GM12864 (cell line): ENCODE data around the gene SHROOM3.

Source experiments
- DNase-seq: peaks from one replicate; pipeline ENCODE4 v3.0.0-alpha.2; 2011; ENCODE audit warnings: low read depth
- H3K4me3 ChIP-seq: 2 replicates; pipeline ENCODE4 v1.5.1; 2011; ENCODE audit warnings: mild to moderate bottlenecking, low read depth, low read length, control low read depth
- CTCF ChIP-seq: IDR thresholded peaks from 2 replicates; pipeline ENCODE4 v1.5.1; 2011; ENCODE audit warnings: low read depth, mild to moderate bottlenecking, moderate library complexity, low read length, control low read depth, inconsistent platforms; ENCODE audit errors: missing control alignments

Gene SHROOM3

GRCh38 chr4:76620723-76621468, 185.9 kb downstream of the SHROOM3 start:
- DNase-seq, result no peak
- TF ChIP-seq CTCF, result no peak
- no peak overlapping the region for H3K4me3 ChIP-seq

GRCh38 chr4:76622126-76622525, 187.1 kb downstream of the SHROOM3 start:
- no peak overlapping the region for H3K4me3 ChIP-seq
- no peak for TF ChIP-seq CTCF
- no peak for DNase-seq

GRCh38 chr4:76622717-76623116, 187.7 kb downstream of the SHROOM3 start:
- TF ChIP-seq CTCF, result no peak
- DNase-seq, result no peak
- no peak overlapping the region for H3K4me3 ChIP-seq

- no peak overlapping the region for H3K4me3 ChIP-seq
- TF ChIP-seq CTCF, result no peak
- no peak for DNase-seq
These were observed 188.4 kb downstream of the SHROOM3 start for GRCh38 chr4:76623217-76624045.

GRCh38 chr4:76624241-76624681, 189.2 kb downstream of the SHROOM3 start:
- DNase-seq, result no peak
- no peak for TF ChIP-seq CTCF

DNA sequence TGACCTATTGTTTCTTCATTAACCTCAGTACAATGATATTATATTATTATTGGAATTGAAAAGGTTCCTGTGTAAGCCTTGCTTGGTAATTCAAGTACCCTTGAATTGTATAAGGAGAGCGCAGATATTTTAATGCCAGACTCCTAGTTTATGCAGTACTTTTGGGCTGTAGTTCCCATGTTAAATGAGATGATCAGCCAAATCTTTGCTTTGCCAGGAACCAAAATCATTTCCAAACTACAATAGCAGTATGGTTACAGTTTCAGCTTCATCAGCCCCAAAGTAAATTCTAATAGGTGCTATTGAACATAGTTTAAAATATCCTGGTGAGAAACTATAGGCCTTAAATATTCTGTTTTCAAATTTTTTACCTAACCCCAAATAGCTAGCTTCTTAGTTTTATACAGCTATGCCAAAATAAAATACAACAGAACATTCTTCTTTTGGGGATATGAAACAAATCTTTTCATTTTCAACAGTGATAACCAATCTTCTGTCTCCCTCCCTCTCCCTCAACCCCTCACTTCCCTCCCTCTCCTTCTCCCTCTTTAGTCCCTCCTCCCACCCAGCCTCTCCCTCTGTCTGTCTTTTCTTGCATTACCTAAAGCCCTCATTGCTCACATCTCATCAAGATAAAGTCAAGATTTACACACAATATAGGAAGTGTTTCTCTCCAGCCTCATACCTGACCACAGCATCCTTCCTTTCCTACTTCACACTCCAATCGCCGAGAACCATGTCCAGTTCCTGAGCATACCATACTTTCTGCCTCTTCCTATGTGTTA, 190.1 kb downstream of the SHROOM3 start:
- no peak for DNase-seq
- no peak overlapping the region for H3K4me3 ChIP-seq
- TF ChIP-seq CTCF, result no peak

More at GRCh38 chr4:76624241-76624681, 189.2 kb downstream of the SHROOM3 start:
- no peak overlapping the region for H3K4me3 ChIP-seq
